Smooth muscle cell (in vitro differentiated cells): ENCODE results near the gene PAIP2. TPM values are rescaled to one million over a fixed set of nuclear protein-coding genes. Genes with fewer than 3 reads are reported as not detected.

ENCODE experiments used
- DNase-seq: peaks from one replicate; lab custom pipeline; 2025; ENCODE audit not compliant: unreplicated experiment; lab: John Stamatoyannopoulos, UW
- H2AFZ ChIP-seq: fragments of 200-600 bp; sonication (generic); 2 replicates; pipeline ENCODE4 v1.6.0; 2016; ENCODE audit warnings: antibody characterized with exemption, low read depth, mild to moderate bottlenecking
- H3F3A ChIP-seq: fragments of 200-600 bp; sonication (generic); 2 replicates; pipeline ENCODE4 v1.6.0; 2017; ENCODE audit warnings: antibody characterized with exemption, low read depth
- H3K27ac ChIP-seq: fragments of 200-600 bp; sonication (generic); 2 replicates; pipeline ENCODE4 v1.5.1; 2016; ENCODE audit warnings: low read depth, mild to moderate bottlenecking
- H3K27me3 ChIP-seq: fragments of 200-600 bp; sonication (generic); 2 replicates; pipeline ENCODE4 v1.6.1; 2016; ENCODE audit warnings: low read depth, mild to moderate bottlenecking
- H3K36me3 ChIP-seq: fragments of 200-600 bp; sonication (generic); 2 replicates; pipeline ENCODE4 v1.5.1; 2016; ENCODE audit warnings: low read depth
- H3K4me1 ChIP-seq: fragments of 200-600 bp; sonication (generic); 2 replicates; pipeline ENCODE4 v1.5.1; 2016; ENCODE audit warnings: low read depth
- H3K4me2 ChIP-seq: fragments of 200-600 bp; sonication (generic); 2 replicates; pipeline ENCODE4 v1.6.0; 2016; ENCODE audit warnings: mild to moderate bottlenecking
- H3K4me3 ChIP-seq: fragments of 200-600 bp; sonication (generic); 2 replicates; pipeline ENCODE4 v1.5.1; 2016; ENCODE audit warnings: mild to moderate bottlenecking
- H3K79me2 ChIP-seq: fragments of 200-600 bp; sonication (generic); 2 replicates; pipeline ENCODE4 v1.6.0; 2016; ENCODE audit warnings: low read depth, mild to moderate bottlenecking
- H3K9ac ChIP-seq: fragments of 200-600 bp; sonication (generic); 2 replicates; pipeline ENCODE4 v1.6.0; 2016; ENCODE audit warnings: low read depth
- H3K9me3 ChIP-seq: fragments of 200-600 bp; sonication (generic); replicated peaks from 2 replicates; pipeline ENCODE4 v1.5.1; 2016; ENCODE audit warnings: low read depth
- H4K20me1 ChIP-seq: fragments of 200-600 bp; sonication (generic); 2 replicates; pipeline ENCODE4 v1.6.0; 2016; ENCODE audit warnings: low read depth
- WGBS: methylation state at CpG from one replicate; pipeline ENCODE4 v1.1.7; 2016; ENCODE audit warnings: low lambda C conversion rate; 5-methylcytosine and 5-hydroxymethylcytosine counted together
- polyA plus RNA-seq: library from polyadenylated mRNA; unstranded; fragments of >200 nt; fragmentation: Nextera tagmentation; extraction: Ambion mirVana; gene quantifications from 2 replicates; pipeline ENCODE4 v1.2.1, GENCODE V29; 2016
- total RNA-seq: library from RNA; depleted of rRNA; stranded (reverse); fragments of >200 nt; gene quantifications from 2 replicates; pipeline ENCODE4 v1.2.3, GENCODE V29; 2014
- TF ChIP-seq, protein P1 (sequence below): fragments of 200-600 bp; sonication (generic); IDR thresholded peaks from 2 replicates; pipeline ENCODE4 v1.5.1; 2017; ENCODE audit warnings: borderline replicate concordance, mild to moderate bottlenecking, antibody characterized with exemption; ENCODE audit not compliant: insufficient read depth, poor library complexity, severe bottlenecking

Gene PAIP2
- total and polyA plus RNA-seq, 2 experiments from 2014 or later: 98.1 to 123 TPM

DNA sequence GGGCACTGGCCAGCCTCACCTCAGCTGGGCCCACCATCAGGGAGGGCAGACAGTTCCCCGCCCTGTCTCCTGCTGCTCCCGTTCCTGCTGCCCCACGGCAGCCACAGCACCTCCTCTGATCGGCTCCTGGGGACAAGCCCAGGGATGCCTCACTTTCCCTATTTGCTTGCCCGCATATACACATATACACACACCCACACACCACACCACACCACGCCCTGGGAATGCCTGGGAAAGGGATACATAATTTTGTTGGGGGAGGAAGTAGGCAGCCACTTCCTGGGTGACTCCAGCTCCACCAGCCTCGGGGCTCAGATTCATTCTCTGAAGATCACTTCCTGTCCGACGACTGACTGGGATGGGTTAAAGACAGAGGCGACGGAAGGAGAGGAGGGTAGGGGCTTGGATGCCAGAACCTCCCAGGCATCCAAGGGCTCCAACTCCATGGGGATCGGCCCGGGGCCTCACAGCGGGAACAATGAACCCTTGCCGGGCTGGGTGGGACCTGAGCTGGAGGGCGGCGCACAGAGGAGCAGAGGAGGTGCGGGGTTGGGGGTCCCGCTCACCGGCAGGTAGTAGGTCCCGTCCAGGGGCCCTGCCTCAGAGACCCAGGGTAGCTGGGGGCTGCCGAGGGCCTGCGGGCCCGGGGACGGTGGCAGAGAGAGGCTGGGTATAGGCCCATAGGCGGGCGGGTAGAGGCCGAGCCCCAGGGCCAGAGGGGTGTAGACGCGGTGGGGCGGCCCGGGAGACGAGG lies 50.1 kb downstream of the PAIP2 start:
- H2AFZ ChIP-seq: no peak overlapping the region
- H3K4me3 ChIP-seq: peak overlapping the region; percentile 55
- TF ChIP-seq, protein P1, sequence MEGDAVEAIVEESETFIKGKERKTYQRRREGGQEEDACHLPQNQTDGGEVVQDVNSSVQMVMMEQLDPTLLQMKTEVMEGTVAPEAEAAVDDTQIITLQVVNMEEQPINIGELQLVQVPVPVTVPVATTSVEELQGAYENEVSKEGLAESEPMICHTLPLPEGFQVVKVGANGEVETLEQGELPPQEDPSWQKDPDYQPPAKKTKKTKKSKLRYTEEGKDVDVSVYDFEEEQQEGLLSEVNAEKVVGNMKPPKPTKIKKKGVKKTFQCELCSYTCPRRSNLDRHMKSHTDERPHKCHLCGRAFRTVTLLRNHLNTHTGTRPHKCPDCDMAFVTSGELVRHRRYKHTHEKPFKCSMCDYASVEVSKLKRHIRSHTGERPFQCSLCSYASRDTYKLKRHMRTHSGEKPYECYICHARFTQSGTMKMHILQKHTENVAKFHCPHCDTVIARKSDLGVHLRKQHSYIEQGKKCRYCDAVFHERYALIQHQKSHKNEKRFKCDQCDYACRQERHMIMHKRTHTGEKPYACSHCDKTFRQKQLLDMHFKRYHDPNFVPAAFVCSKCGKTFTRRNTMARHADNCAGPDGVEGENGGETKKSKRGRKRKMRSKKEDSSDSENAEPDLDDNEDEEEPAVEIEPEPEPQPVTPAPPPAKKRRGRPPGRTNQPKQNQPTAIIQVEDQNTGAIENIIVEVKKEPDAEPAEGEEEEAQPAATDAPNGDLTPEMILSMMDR: no peak
- no peaks in the 10 kb centered on the region for H3F3A ChIP-seq
- H3K4me1 ChIP-seq: peaks cover 6% of the 10 kb centered on the region
- DNase-seq: no peak
- peaks cover 22% of the 10 kb centered on the region for H4K20me1 ChIP-seq
- no peaks in the 10 kb centered on the region for H3K36me3 ChIP-seq
- H3K9ac ChIP-seq: no peak overlapping the region
- 72% methylated on average over 30 of the region's 33 CpGs for WGBS
- H3K4me2 ChIP-seq: peak overlapping the region; percentile 85
- no peaks in the 10 kb centered on the region for H3K9me3 ChIP-seq
- H3K27me3 ChIP-seq: no peaks in the 10 kb centered on the region
- no peaks in the 10 kb centered on the region for H3K79me2 ChIP-seq
- H3K27ac ChIP-seq: no peak overlapping the region

DNA sequence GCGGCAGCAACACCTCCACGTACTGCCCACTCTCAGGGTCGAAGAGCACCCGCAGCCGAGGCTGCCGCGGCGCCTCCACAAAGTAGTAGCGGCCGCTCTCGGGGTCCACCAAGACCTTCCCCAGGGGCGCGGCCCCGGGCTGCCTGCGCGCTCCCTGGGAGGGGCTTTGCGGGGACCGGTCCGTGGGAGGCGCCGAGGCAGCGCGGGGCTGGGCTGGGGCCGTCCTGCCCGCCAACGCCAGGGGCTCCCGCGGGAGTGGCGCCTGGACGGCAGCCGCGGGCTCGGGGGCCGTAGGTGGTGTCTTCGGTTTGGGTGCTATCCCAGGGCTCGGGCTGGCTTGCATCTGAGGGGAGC lies 50.6 kb downstream of the PAIP2 start:
- Histone ChIP-seq H4K20me1 (peaks cover 22% of the 10 kb centered on the region), H3K4me2 (peak overlapping the region; percentile 85), H3K27me3 (no peaks in the 10 kb centered on the region), H3F3A (no peaks in the 10 kb centered on the region), H3K9ac (no peak overlapping the region), H3K27ac (no peak overlapping the region), H2AFZ (peak overlapping the region; percentile 59), H3K4me1 (peaks cover 6% of the 10 kb centered on the region), H3K4me3 (peak overlapping the region; percentile 55), H3K36me3 (no peaks in the 10 kb centered on the region), H3K9me3 (no peaks in the 10 kb centered on the region), H3K79me2 (no peaks in the 10 kb centered on the region)
- TF ChIP-seq, protein P1: no peak
- no peak for DNase-seq
- 17% methylated on average over 14 of the region's 36 CpGs for WGBS

DNA sequence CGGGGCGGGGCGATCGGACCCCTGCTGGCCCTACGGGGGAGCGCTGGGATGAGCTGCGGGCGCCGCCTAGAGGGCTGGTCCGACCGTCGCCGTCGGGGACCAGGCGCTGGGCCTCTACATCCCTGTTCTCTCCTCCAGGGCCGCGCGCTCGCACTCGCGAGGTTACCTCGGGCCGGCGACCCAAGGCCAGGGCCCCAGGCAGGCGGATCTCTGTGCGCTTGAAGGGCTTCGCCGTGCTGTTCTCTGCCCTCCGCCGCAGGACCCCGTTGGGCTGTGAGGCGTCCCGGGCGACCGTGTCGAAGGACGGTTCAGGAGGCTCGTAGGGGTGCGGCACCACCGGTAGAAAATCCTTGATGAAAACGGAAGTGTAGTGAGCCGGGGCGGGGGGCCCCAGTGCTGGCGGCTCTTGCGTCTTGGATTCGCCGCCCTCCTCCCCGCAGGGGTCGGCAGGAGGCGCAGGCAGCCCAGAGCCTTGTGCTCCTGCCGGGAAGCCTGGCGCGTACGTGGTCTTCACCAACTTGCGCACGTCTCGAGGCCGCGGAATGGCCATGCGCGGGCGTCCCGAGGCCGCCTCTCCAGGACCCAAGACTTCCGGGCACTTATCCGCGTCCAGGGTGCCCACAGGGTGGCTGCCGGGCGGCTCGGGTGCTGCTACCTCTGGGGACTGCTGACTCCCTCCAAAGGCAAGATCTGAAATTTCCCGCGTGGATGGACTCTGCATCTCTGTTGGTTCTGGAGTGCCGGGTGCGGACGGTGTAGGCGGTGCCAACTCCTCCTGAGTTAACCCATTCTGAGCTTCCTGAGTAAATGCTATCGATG lies 51.2 kb downstream of the PAIP2 start:
- peak overlapping the region; percentile 59 for H2AFZ ChIP-seq
- no peaks in the 10 kb centered on the region for H3K9me3 ChIP-seq
- H3K27me3 ChIP-seq: no peaks in the 10 kb centered on the region
- no peaks in the 10 kb centered on the region for H3F3A ChIP-seq
- no peaks in the 10 kb centered on the region for H3K36me3 ChIP-seq
- H3K4me2 ChIP-seq: peak overlapping the region; percentile 85
- TF ChIP-seq, protein P1: peak; percentile 44
- H3K27ac ChIP-seq: no peak overlapping the region
- H3K4me3 ChIP-seq: peak overlapping the region; percentile 55
- H3K9ac ChIP-seq: no peak overlapping the region
- H3K79me2 ChIP-seq: no peaks in the 10 kb centered on the region
- DNase-seq: peak; percentile 59
- 4% methylated on average over 69 of the region's 77 CpGs for WGBS
- H3K4me1 ChIP-seq: peaks cover 6% of the 10 kb centered on the region
- peaks cover 22% of the 10 kb centered on the region for H4K20me1 ChIP-seq
